ENCODE results near the gene PCDHA10.
"Not testable (repeated sequence)": the region's sequence is repeated elsewhere in the genome, so short reads cannot be mapped to it uniquely, and the experiment has no call there.

Gene PCDHA10

GRCh38 chr5:140870221-140871201 is 14.8 kb downstream of the PCDHA10 start:
- Histone ChIP-seq H3K4me3 (ENCODE audit: low read length) (no peak overlapping the region), H3K4me1 (ENCODE audit: low read length) (no peaks in the 10 kb centered on the region), H2AFZ (ENCODE audit: low read depth, low read length) (no peak overlapping the region), H3K27me3 (ENCODE audit: low read depth, low read length) (no peaks in the 10 kb centered on the region), H3K36me3 (replicated peaks; ENCODE audit: low read depth, low read length) (no peaks in the 10 kb centered on the region), H3K4me2 (ENCODE audit: low read length) (no peak overlapping the region), H3K79me2 (ENCODE audit: low read length) (no peaks in the 10 kb centered on the region), H3K27ac (ENCODE audit: low read length) (no peak overlapping the region), H3K9me3 (ENCODE audit: insufficient read depth, low read length) (no peaks in the 10 kb centered on the region), H4K20me1 (ENCODE audit: insufficient read depth, low read length) (no peaks in the 10 kb centered on the region), H3K9ac (ENCODE audit: low read length) (no peak overlapping the region)
- no peak for TF ChIP-seq EZH2phosphoT487 (IDR thresholded peaks at IDR 0.05; ENCODE audit: low read depth)
- TF ChIP-seq, protein P1, sequence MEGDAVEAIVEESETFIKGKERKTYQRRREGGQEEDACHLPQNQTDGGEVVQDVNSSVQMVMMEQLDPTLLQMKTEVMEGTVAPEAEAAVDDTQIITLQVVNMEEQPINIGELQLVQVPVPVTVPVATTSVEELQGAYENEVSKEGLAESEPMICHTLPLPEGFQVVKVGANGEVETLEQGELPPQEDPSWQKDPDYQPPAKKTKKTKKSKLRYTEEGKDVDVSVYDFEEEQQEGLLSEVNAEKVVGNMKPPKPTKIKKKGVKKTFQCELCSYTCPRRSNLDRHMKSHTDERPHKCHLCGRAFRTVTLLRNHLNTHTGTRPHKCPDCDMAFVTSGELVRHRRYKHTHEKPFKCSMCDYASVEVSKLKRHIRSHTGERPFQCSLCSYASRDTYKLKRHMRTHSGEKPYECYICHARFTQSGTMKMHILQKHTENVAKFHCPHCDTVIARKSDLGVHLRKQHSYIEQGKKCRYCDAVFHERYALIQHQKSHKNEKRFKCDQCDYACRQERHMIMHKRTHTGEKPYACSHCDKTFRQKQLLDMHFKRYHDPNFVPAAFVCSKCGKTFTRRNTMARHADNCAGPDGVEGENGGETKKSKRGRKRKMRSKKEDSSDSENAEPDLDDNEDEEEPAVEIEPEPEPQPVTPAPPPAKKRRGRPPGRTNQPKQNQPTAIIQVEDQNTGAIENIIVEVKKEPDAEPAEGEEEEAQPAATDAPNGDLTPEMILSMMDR (IDR thresholded peaks at IDR 0.05; ENCODE audit: low read depth, low read length), result no peak

GRCh38 chr5:140875085-140876065 is 19.7 kb downstream of the PCDHA10 start, which contains the start of gene PCDHA12:
TSS of gene PCDHA12 (plus strand) at chr5:140875308. CDS start at chr5:140875473, 165 bp downstream.
- H3K4me3 ChIP-seq (ENCODE audit: low read length), result no peak within 1 kb of the TSS
- no peak within 1 kb of the TSS for H3K9ac ChIP-seq (ENCODE audit: low read length)
- H3K4me1 ChIP-seq (ENCODE audit: low read length), result no peaks in the 10 kb centered on the region
- no peaks in the 10 kb centered on the region for H3K79me2 ChIP-seq (ENCODE audit: low read length)
- H3K27ac ChIP-seq (ENCODE audit: low read length), result no peak within 1 kb of the TSS
- no peak within 1 kb of the TSS for H3K4me2 ChIP-seq (ENCODE audit: low read length)
- TF ChIP-seq, protein P1 (IDR thresholded peaks at IDR 0.05; ENCODE audit: low read depth, low read length), result no peak
- no peak for TF ChIP-seq EZH2phosphoT487 (IDR thresholded peaks at IDR 0.05; ENCODE audit: low read depth)
- H3K36me3 ChIP-seq (replicated peaks; ENCODE audit: low read depth, low read length), result no peaks in the 10 kb centered on the region
- H2AFZ ChIP-seq (ENCODE audit: low read depth, low read length), result no peak within 1 kb of the TSS
- no peaks in the 10 kb centered on the region for H3K9me3 ChIP-seq (ENCODE audit: insufficient read depth, low read length)
- no peaks in the 10 kb centered on the region for H4K20me1 ChIP-seq (ENCODE audit: insufficient read depth, low read length)
- no peaks in the 10 kb centered on the region for H3K27me3 ChIP-seq (ENCODE audit: low read depth, low read length)

GRCh38 chr5:140876541-140877261 is 21.0 kb downstream of the PCDHA10 start:
- H4K20me1 ChIP-seq (ENCODE audit: insufficient read depth, low read length); H3K4me1 ChIP-seq (ENCODE audit: low read length); H2AFZ ChIP-seq (ENCODE audit: low read depth, low read length); H3K79me2 ChIP-seq (ENCODE audit: low read length); H3K9me3 ChIP-seq (ENCODE audit: insufficient read depth, low read length); H3K36me3 ChIP-seq (replicated peaks; ENCODE audit: low read depth, low read length); H3K4me3 ChIP-seq (ENCODE audit: low read length); H3K27me3 ChIP-seq (ENCODE audit: low read depth, low read length); H3K9ac ChIP-seq (ENCODE audit: low read length); H3K27ac ChIP-seq (ENCODE audit: low read length); H3K4me2 ChIP-seq (ENCODE audit: low read length): not testable (repeated sequence)

DNA sequence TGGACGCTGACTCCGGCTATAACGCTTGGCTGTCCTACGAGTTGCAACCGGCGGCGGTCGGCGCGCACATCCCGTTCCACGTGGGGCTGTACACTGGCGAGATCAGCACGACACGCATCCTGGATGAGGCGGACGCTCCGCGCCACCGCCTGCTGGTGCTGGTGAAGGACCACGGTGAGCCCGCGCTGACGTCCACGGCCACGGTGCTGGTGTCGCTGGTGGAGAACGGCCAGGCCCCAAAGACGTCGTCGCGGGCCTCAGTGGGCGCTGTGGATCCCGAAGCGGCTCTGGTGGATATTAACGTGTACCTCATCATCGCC is 21.5 kb downstream of the PCDHA10 start:
- Histone ChIP-seq H3K9me3 (ENCODE audit: insufficient read depth, low read length) (no peaks in the 10 kb centered on the region), H3K4me2 (ENCODE audit: low read length) (no peak overlapping the region), H3K9ac (ENCODE audit: low read length) (no peak overlapping the region), H2AFZ (ENCODE audit: low read depth, low read length) (no peak overlapping the region), H3K4me1 (ENCODE audit: low read length) (no peaks in the 10 kb centered on the region), H3K4me3 (ENCODE audit: low read length) (no peak overlapping the region), H4K20me1 (ENCODE audit: insufficient read depth, low read length) (no peaks in the 10 kb centered on the region), H3K27ac (ENCODE audit: low read length) (no peak overlapping the region), H3K36me3 (replicated peaks; ENCODE audit: low read depth, low read length) (no peaks in the 10 kb centered on the region), H3K79me2 (ENCODE audit: low read length) (no peaks in the 10 kb centered on the region), H3K27me3 (ENCODE audit: low read depth, low read length) (no peaks in the 10 kb centered on the region)
- TF ChIP-seq, protein P1 (IDR thresholded peaks at IDR 0.05; ENCODE audit: low read depth, low read length), result no peak
- no peak for TF ChIP-seq EZH2phosphoT487 (IDR thresholded peaks at IDR 0.05; ENCODE audit: low read depth)

Data from OCI-LY3 (cell line).